Mammary epithelial cell (primary cell): ENCODE measurements around the gene VAMP3.

Experiments
- CTCF ChIP-seq, 2 donors: IDR thresholded peaks in 1 of 2; conservative IDR thresholded peaks in 1 of 2; 2 replicates each; pipeline ENCODE4 v1.5.1; 2011 to 2012; ENCODE audit warnings: inconsistent platforms in 2 of 2, low read length in 2 of 2, mild to moderate bottlenecking in 2 of 2, control low read depth in 1 of 2, low read depth in 1 of 2; ENCODE audit not compliant: insufficient read depth in 1 of 2; ENCODE audit errors: extremely low read depth in 1 of 2
- EZH2 ChIP-seq: IDR thresholded peaks from 2 replicates; pipeline ENCODE4 v1.6.1; 2012; ENCODE audit warnings: low read length, inconsistent platforms, borderline replicate concordance

DNA sequence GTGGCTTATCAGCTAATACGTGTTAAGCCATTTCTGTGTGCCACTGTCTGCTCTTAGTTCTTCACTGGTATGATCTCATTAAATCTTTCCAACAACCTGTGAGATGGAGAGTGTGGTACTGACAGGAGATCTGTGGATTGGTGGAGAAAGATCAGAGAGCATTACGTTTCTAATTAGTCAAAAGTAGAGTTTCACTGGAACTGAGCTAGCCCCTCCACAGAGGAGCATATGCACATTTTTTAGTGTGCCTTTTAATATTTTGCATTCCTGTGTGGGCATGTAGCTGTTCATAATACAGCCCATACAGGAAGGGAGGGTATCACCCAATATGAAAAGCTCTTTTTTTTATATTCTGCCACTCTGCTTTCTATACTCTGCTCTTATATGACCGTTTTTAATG is 50.2 kb downstream of the VAMP3 start:
- no peak for TF ChIP-seq CTCF (conservative IDR thresholded peaks at IDR 0.05 in 1 of 2, IDR thresholded peaks at IDR 0.05 in 1 of 2; ENCODE audit: extremely low read depth in 1 of 2, insufficient read depth in 1 of 2, low read depth in 1 of 2, low read length in 2 of 2)
- no peak for TF ChIP-seq EZH2
